Endothelial cell of umbilical vein (primary cell): ENCODE results near the gene PLCD3.

Experiments
- EZH2 ChIP-seq: IDR thresholded peaks from 2 replicates; pipeline ENCODE4 v1.6.1; 2012; ENCODE audit warnings: borderline replicate concordance, low read depth, mild to moderate bottlenecking, moderate library complexity, low read length, inconsistent platforms; ENCODE audit not compliant: severe bottlenecking
- FOS ChIP-seq: IDR thresholded peaks from 2 replicates; pipeline ENCODE4 v1.6.1; 2011; ENCODE audit warnings: mild to moderate bottlenecking, low read length, moderate library complexity, borderline replicate concordance; ENCODE audit not compliant: insufficient read depth
- GATA2 ChIP-seq: IDR thresholded peaks from 2 replicates; pipeline ENCODE4 v1.7.0; 2011; ENCODE audit warnings: low read depth, mild to moderate bottlenecking, moderate library complexity, mixed read lengths, low read length; ENCODE audit not compliant: insufficient read length, insufficient read depth
- MYC ChIP-seq: IDR thresholded peaks from one replicate; pipeline ENCODE4 v1.6.1; 2011; ENCODE audit warnings: mild to moderate bottlenecking, low read depth, low read length
- POLR2A ChIP-seq: IDR thresholded peaks from 2 replicates; pipeline ENCODE4 v1.6.1; 2012; ENCODE audit warnings: low read depth, mild to moderate bottlenecking, control low read depth, low read length
- POLR2AphosphoS5 ChIP-seq: IDR thresholded peaks from 2 replicates; pipeline ENCODE4 v1.6.1; 2012; ENCODE audit warnings: low read depth, mild to moderate bottlenecking, control low read depth, low read length, moderate library complexity; ENCODE audit not compliant: insufficient read depth
- TF ChIP-seq, protein P1 (sequence below): IDR thresholded peaks from 2 replicates; pipeline ENCODE4 v1.6.1; 2011; ENCODE audit not compliant: insufficient read depth, insufficient read length
- TF ChIP-seq, protein P2 (sequence below), 2 donors: IDR thresholded peaks; 1 replicate in 1 of 2; 2 replicates in 1 of 2; pipeline ENCODE4 v1.5.1; 2011; ENCODE audit warnings: low read length in 2 of 2, mild to moderate bottlenecking in 2 of 2, moderate library complexity in 2 of 2, control low read depth in 1 of 2, inconsistent platforms in 1 of 2, low read depth in 1 of 2; ENCODE audit not compliant: insufficient read depth in 1 of 2; ENCODE audit errors: extremely low read depth in 1 of 2

DNA sequence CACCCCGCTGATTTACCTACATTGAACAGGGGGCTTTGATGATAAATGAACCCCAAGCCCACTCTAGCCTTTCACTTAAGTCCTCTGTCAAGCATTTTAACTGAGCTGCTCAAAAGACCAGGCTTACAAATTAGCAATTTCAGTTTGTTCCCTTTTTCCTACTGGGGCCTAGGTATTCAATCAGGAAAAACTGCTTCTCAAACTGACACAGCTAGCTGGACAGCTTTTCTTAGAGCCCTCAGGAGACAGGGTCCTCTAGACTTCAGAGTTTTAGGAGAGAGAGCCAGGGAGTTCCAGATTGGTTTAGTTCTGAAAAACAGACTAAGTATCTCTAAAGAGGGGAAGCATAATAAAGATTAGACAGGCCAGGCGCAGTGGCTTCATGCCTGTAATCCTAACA lies 23.2 kb upstream of the PLCD3 start:
- TF ChIP-seq, protein P1, sequence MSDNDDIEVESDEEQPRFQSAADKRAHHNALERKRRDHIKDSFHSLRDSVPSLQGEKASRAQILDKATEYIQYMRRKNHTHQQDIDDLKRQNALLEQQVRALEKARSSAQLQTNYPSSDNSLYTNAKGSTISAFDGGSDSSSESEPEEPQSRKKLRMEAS, result no peak
- TF ChIP-seq POLR2A (no peak), POLR2AphosphoS5 (no peak), FOS (no peak), EZH2 (no peak), GATA2 (no peak), MYC (no peak)
- TF ChIP-seq, protein P2, sequence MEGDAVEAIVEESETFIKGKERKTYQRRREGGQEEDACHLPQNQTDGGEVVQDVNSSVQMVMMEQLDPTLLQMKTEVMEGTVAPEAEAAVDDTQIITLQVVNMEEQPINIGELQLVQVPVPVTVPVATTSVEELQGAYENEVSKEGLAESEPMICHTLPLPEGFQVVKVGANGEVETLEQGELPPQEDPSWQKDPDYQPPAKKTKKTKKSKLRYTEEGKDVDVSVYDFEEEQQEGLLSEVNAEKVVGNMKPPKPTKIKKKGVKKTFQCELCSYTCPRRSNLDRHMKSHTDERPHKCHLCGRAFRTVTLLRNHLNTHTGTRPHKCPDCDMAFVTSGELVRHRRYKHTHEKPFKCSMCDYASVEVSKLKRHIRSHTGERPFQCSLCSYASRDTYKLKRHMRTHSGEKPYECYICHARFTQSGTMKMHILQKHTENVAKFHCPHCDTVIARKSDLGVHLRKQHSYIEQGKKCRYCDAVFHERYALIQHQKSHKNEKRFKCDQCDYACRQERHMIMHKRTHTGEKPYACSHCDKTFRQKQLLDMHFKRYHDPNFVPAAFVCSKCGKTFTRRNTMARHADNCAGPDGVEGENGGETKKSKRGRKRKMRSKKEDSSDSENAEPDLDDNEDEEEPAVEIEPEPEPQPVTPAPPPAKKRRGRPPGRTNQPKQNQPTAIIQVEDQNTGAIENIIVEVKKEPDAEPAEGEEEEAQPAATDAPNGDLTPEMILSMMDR (IDR thresholded peaks at IDR 0.05; ENCODE audit: extremely low read depth in 1 of 2, insufficient read depth in 1 of 2, low read depth in 1 of 2, low read length in 2 of 2), result no peak
